ENCODE data around the gene CABLES1.

CABLES1 gene

GRCh38 chr18:23291456-23292205, 156.3 kb downstream of the CABLES1 start:
- TF ChIP-seq CTCF (IDR thresholded peaks at IDR 0.05): no peak

- TF ChIP-seq CTCF (IDR thresholded peaks at IDR 0.05): no peak
Observed at GRCh38 chr18:23300231-23300805, 165.0 kb downstream of the CABLES1 start.

GRCh38 chr18:23301972-23302371, 166.7 kb downstream of the CABLES1 start:
- TF ChIP-seq CTCF (IDR thresholded peaks at IDR 0.05): no peak

DNA sequence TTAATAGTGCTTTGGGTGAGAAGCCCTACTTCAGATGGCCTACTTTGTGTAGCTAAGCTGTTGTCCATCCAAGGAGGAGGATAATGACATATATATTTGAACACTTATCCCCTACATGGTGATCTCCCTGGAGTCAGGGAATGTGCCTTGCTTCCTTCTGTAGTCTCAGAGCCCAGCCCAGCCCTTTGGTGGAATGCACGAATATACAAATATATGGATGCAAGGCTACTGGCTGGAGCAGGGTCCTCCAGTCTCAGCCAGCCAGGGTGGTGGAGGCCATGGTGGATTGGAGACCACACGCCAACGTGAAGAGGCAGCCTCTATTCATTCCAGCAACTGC, 167.2 kb downstream of the CABLES1 start:
- no peak for TF ChIP-seq CTCF (IDR thresholded peaks at IDR 0.05)

DNA sequence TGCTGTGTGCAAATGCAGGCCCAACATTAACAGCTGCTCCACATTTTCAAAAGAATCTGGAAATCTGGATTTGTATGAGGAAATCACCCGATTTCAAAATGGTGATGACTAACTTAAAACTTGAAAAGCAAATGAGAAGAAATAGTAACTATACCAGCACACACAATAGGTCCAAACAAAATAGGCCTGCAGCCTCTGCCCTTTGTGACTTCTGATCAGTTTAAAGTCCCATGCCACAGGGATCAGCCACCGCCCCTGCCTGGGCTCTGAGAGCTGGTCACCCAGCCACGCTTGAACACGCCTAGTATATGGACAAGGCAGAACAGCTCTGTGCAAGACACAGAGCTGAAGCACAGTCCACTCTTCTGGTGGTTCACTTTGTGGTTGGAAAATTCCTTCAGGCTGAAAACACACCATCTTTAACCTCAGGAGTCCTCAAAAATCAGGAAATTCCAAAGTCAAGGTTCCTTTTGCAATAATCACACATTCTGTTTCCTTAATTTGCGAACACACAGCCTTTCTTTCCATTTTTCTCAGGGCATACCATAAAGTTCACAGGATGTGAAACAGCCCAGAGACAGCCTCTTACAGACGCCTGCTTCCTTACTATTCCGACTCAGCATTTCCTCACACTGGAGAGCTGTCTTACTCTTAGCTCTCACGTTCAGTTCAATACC, 167.7 kb downstream of the CABLES1 start:
- no peak for TF ChIP-seq CTCF (IDR thresholded peaks at IDR 0.05)

DNA sequence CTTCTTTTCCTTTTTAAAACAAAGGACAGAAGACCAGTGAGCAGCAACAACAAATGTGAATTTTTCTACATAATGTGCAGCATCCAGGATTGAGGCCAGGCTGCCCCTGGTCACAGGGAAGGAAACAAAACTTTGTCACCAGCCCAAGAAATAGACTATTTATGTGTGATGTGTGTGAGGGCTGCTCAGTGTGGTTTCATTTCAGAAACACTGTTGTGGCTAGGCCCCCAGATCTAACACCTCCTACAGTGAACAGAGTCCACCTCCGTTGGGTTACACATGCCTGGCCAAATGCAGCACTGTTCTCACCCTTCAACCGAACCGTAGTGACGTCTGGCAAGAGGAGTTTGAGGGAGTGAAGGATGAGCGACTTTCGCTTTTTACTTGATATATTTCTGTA, 171.5 kb downstream of the CABLES1 start:
- no peak for TF ChIP-seq CTCF (IDR thresholded peaks at IDR 0.05)

- TF ChIP-seq CTCF (IDR thresholded peaks at IDR 0.05): no peak
Observed at GRCh38 chr18:23307567-23308295, 172.4 kb downstream of the CABLES1 start.
